SK-N-SH (cell line): ENCODE data around the gene IFNL1. TPM values are rescaled to one million over a fixed set of nuclear protein-coding genes. Genes with fewer than 3 reads are reported as not detected.

ENCODE experiments used
- EP300 ChIP-seq, 2 experiments: IDR thresholded peaks; 2 replicates each; pipeline versions ENCODE4 v1.4.0 to v1.6.1; 2012; ENCODE audit warnings: borderline replicate concordance in 1 of 2, low read depth in 1 of 2, low read length in 1 of 2
- EZH2phosphoT487 ChIP-seq: fragments of 200-600 bp; sonication (generic); IDR thresholded peaks from 2 replicates; pipeline ENCODE4 v1.6.1; 2017; ENCODE audit warnings: low read depth, mixed run types, mild to moderate bottlenecking, antibody characterized with exemption, moderate library complexity, borderline replicate concordance
- FOXJ3 ChIP-seq: sonication (generic); formaldehyde crosslinking; IDR thresholded peaks from 2 replicates; pipeline ENCODE4 v1.5.1; 2020; ENCODE audit warnings: mild to moderate bottlenecking, missing genetic modification reagents
- FOXM1 ChIP-seq: IDR thresholded peaks from 2 replicates; pipeline ENCODE4 v1.4.0; 2012; ENCODE audit warnings: low read depth, mild to moderate bottlenecking
- GABPA ChIP-seq: IDR thresholded peaks from 2 replicates; pipeline ENCODE4 v1.4.0; 2012; ENCODE audit warnings: low read depth, mild to moderate bottlenecking
- GATA2 ChIP-seq: sonication (generic); formaldehyde crosslinking; IDR thresholded peaks from 2 replicates; pipeline ENCODE4 v1.5.0; 2020; ENCODE audit warnings: mild to moderate bottlenecking, missing genetic modification reagents
- MXI1 ChIP-seq: IDR thresholded peaks from 2 replicates; pipeline ENCODE4 v1.6.1; 2012; ENCODE audit warnings: mild to moderate bottlenecking, low read depth, low read length, improper control_type of control experiment
- NFIC ChIP-seq: IDR thresholded peaks from 2 replicates; pipeline ENCODE4 v1.4.0; 2012; ENCODE audit warnings: borderline replicate concordance
- NRF1 ChIP-seq: IDR thresholded peaks from 2 replicates; pipeline ENCODE4 v1.6.1; 2012; ENCODE audit warnings: low read depth, mild to moderate bottlenecking, low read length
- POLR2AphosphoS5 ChIP-seq: IDR thresholded peaks from 2 replicates; pipeline ENCODE4 v1.6.1; 2012; ENCODE audit warnings: low read depth, low read length
- RAD21 ChIP-seq: IDR thresholded peaks from 2 replicates; pipeline ENCODE4 v1.6.1; 2012; ENCODE audit warnings: mild to moderate bottlenecking, low read length
- RCOR1 ChIP-seq: fragments of 150-350 bp; IDR thresholded peaks from 2 replicates; pipeline ENCODE4 v1.6.1; 2017; ENCODE audit warnings: antibody characterized with exemption, low read length
- RXRA ChIP-seq: IDR thresholded peaks from 2 replicates; pipeline ENCODE4 v1.4.0; 2012; ENCODE audit warnings: low read depth, mild to moderate bottlenecking, borderline replicate concordance
- SIN3A ChIP-seq: IDR thresholded peaks from 2 replicates; pipeline ENCODE4 v1.6.1; 2012; ENCODE audit warnings: low read depth, mild to moderate bottlenecking, low read length, moderate library complexity, borderline replicate concordance
- TCF12 ChIP-seq: IDR thresholded peaks from 2 replicates; pipeline ENCODE4 v1.4.0; 2012
- YY1 ChIP-seq: IDR thresholded peaks from 2 replicates; pipeline ENCODE4 v1.4.0; 2012; ENCODE audit warnings: low read depth, mild to moderate bottlenecking
- polyA plus RNA-seq, 3 experiments: library from polyadenylated mRNA; depleted of rRNA; stranded (reverse); fragments of >200 nt; gene quantifications; 2 replicates each; pipeline ENCODE4 v1.2.3, GENCODE V29; 2012
- TF ChIP-seq, protein P1 (sequence below): IDR thresholded peaks from 2 replicates; pipeline ENCODE4; 2012
- TF ChIP-seq, protein P2 (sequence below): fragments of 200-600 bp; sonication (generic); IDR thresholded peaks from 2 replicates; pipeline ENCODE4 v1.6.1; 2017; ENCODE audit warnings: antibody characterized with exemption, mild to moderate bottlenecking, moderate library complexity
- TF ChIP-seq, protein P3 (sequence below): IDR thresholded peaks from 2 replicates; pipeline ENCODE4 v1.4.0; 2012; ENCODE audit warnings: low read depth, borderline replicate concordance
- TF ChIP-seq, protein P4 (sequence below): IDR thresholded peaks from 2 replicates; pipeline ENCODE4 v1.4.0; 2012; ENCODE audit warnings: low read depth
- TF ChIP-seq, protein P5 (sequence below): IDR thresholded peaks from 2 replicates; pipeline ENCODE4 v1.4.0; 2012; ENCODE audit warnings: low read depth, borderline replicate concordance

Gene IFNL1
- polyA plus RNA-seq, 1 of the 3 experiments (the other 2 are of a cell fraction) = not detected

DNA sequence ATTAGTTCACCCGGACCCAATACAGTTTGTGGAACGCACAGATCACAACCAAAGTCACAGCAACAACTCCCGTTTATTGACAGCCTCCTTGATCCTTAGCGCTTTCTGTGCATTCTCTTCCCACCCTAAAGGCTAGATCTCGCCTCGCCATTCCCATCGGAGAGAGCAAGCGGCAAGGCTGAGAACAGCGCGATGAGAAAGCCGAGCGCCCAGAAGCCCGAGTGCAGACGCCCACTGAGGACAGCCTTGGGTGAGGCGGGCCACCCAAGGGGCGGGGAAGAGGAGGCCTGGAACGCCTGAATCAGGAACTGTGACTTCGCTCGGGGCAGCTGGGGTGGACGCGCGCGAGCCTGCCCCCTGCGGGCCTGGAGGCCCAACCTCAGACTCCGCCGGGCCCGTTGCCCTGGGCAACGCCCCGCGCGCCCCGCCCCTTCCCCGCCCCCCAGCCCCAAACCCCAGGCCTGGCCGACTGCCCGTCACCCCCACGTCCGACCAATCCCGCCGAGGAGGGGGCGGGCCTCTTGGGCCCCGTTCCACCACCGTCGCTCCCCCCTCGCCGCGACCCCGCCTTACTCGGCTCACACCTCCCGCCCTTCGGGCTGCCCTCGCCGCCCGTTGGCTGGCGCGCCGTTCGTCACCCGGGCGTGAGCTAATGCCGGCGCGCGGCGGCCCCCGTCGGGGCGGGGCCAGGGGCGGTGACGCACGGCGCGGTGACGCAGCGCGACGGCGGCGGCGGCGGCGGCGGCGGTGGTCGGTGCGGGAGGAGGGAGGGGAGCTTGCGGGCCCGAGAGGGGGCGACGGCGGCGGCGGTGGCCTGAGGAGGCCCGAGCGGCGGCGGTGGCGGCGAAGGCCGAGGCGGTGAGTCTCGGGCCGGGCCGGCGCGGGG is 45.8 kb downstream of the IFNL1 start, which contains the start of gene SAMD4B (continued):
- TF ChIP-seq, protein P1, sequence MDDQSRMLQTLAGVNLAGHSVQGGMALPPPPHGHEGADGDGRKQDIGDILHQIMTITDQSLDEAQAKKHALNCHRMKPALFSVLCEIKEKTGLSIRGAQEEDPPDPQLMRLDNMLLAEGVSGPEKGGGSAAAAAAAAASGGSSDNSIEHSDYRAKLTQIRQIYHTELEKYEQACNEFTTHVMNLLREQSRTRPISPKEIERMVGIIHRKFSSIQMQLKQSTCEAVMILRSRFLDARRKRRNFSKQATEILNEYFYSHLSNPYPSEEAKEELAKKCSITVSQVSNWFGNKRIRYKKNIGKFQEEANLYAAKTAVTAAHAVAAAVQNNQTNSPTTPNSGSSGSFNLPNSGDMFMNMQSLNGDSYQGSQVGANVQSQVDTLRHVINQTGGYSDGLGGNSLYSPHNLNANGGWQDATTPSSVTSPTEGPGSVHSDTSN = peak; percentile 93
- TF ChIP-seq, protein P2, sequence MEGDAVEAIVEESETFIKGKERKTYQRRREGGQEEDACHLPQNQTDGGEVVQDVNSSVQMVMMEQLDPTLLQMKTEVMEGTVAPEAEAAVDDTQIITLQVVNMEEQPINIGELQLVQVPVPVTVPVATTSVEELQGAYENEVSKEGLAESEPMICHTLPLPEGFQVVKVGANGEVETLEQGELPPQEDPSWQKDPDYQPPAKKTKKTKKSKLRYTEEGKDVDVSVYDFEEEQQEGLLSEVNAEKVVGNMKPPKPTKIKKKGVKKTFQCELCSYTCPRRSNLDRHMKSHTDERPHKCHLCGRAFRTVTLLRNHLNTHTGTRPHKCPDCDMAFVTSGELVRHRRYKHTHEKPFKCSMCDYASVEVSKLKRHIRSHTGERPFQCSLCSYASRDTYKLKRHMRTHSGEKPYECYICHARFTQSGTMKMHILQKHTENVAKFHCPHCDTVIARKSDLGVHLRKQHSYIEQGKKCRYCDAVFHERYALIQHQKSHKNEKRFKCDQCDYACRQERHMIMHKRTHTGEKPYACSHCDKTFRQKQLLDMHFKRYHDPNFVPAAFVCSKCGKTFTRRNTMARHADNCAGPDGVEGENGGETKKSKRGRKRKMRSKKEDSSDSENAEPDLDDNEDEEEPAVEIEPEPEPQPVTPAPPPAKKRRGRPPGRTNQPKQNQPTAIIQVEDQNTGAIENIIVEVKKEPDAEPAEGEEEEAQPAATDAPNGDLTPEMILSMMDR = peak; percentile 60
- TF ChIP-seq RCOR1 (peak; percentile 78; the same call in 1 of the 2 replicates), SIN3A (peak; percentile 71; the same call in 1 of the 2 replicates), NFIC (no peak), POLR2AphosphoS5 (peak; percentile 95), EZH2phosphoT487 (no peak), RXRA (no peak), NRF1 (no peak), EP300 (IDR thresholded peaks at IDR 0.05; ENCODE audit: borderline replicate concordance in 1 of 2, low read depth in 1 of 2, low read length in 1 of 2) (no peak; a peak in 1 of 4 replicates), MXI1 (peak; percentile 71; the same call in 1 of the 2 replicates), YY1 (no peak), FOXJ3 (CRISPR knock-in tag) (no peak), GATA2 (CRISPR knock-in tag) (no peak), GABPA (peak; percentile 75), TCF12 (peak; percentile 9; the same call in 1 of the 2 replicates), RAD21 (0 out of 2 replicates have a peak, but pooled peaks have one; percentile 7), FOXM1 (no peak)
- TF ChIP-seq, protein P3, sequence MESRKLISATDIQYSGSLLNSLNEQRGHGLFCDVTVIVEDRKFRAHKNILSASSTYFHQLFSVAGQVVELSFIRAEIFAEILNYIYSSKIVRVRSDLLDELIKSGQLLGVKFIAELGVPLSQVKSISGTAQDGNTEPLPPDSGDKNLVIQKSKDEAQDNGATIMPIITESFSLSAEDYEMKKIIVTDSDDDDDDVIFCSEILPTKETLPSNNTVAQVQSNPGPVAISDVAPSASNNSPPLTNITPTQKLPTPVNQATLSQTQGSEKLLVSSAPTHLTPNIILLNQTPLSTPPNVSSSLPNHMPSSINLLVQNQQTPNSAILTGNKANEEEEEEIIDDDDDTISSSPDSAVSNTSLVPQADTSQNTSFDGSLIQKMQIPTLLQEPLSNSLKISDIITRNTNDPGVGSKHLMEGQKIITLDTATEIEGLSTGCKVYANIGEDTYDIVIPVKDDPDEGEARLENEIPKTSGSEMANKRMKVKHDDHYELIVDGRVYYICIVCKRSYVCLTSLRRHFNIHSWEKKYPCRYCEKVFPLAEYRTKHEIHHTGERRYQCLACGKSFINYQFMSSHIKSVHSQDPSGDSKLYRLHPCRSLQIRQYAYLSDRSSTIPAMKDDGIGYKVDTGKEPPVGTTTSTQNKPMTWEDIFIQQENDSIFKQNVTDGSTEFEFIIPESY = no peak
- TF ChIP-seq, protein P4, sequence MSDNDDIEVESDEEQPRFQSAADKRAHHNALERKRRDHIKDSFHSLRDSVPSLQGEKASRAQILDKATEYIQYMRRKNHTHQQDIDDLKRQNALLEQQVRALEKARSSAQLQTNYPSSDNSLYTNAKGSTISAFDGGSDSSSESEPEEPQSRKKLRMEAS = peak; percentile 54
- TF ChIP-seq, protein P5, sequence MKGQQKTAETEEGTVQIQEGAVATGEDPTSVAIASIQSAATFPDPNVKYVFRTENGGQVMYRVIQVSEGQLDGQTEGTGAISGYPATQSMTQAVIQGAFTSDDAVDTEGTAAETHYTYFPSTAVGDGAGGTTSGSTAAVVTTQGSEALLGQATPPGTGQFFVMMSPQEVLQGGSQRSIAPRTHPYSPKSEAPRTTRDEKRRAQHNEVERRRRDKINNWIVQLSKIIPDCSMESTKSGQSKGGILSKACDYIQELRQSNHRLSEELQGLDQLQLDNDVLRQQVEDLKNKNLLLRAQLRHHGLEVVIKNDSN = peak; percentile 64
